Activated CD8-positive, alpha-beta memory T cell treated with anti-CD3 and anti-CD28 coated beads for 36 hours (primary cell): ENCODE results near the gene CFB. TPM values are rescaled to one million over a fixed set of nuclear protein-coding genes. Genes with fewer than 3 reads are reported as not detected.

Experiments used
- CTCF ChIA-PET: fragments of 350-600 bp; sonication (Branson Sonifier 250); formaldehyde crosslinking; loops from one replicate; lab custom pipeline; 2021; ENCODE audit warnings: antibody characterized with exemption; lab: Charles Lee
- POLR2A ChIA-PET: fragments of 350-600 bp; sonication (Branson Sonifier 250); formaldehyde crosslinking; loops from one replicate; lab custom pipeline; 2021; ENCODE audit warnings: antibody characterized with exemption; lab: Charles Lee
- total RNA-seq, 2 experiments: library from RNA; stranded (reverse); gene quantifications; one replicate each; pipeline ENCODE4 v1.2.3, GENCODE V29; 2021

Gene CFB
- total RNA-seq, 2 experiments from 2014 or later, result not detected

DNA sequence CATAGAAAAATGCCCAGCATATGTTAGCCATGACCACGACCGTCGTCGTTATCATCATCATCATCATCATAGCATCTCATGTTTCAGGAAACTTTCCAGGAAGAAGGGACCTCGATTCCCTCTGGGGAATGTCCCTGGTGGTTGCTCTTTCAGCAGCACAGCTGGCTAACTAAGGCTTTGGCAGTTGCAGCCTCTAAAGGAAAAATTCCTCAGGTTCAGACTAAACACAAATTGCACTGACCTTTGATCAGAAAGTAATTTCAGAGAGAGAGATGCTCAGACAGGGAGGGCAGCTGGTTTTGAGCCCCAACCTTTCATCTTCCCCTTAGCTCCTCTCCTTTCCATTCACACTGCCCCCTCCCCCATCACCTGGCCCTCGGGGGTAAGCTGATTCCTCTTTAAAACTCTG is 5.6 kb upstream of the CFB start:
- POLR2A ChIA-PET, result no interaction called here
- CTCF ChIA-PET, result interaction anchor here (0.8 to 1.6 kb wide), 2 partner anchors 12 to 34 kb away, joined by 3 to 5 read pairs; no protein-coding TSS in a partner anchor

GRCh38 chr6:31943742-31944141 is 2.2 kb upstream of the CFB start:
- ChIA-PET CTCF (no interaction called here), POLR2A (no interaction called here)

DNA sequence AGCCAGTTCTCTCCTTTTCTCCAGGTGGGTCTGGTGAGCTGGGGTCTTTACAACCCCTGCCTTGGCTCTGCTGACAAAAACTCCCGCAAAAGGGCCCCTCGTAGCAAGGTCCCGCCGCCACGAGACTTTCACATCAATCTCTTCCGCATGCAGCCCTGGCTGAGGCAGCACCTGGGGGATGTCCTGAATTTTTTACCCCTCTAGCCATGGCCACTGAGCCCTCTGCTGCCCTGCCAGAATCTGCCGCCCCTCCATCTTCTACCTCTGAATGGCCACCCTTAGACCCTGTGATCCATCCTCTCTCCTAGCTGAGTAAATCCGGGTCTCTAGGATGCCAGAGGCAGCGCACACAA is 765 bp upstream of the CFB start:
- CTCF ChIA-PET, result interaction anchor here (0.6 to 1.0 kb wide), 2 partner anchors 14 to 16 kb away, joined by 3 to 4 read pairs; partner anchors contain the start of genes NELFE and SKIC2
- POLR2A ChIA-PET, result interaction anchor here (0.5 kb wide), 1 partner anchor 210 kb away, joined by 3 read pairs; no protein-coding TSS in a partner anchor

GRCh38 chr6:31946370-31946885 is 533 bp downstream of the CFB start:
- CTCF ChIA-PET, result no interaction called here
- POLR2A ChIA-PET, result no interaction called here

DNA sequence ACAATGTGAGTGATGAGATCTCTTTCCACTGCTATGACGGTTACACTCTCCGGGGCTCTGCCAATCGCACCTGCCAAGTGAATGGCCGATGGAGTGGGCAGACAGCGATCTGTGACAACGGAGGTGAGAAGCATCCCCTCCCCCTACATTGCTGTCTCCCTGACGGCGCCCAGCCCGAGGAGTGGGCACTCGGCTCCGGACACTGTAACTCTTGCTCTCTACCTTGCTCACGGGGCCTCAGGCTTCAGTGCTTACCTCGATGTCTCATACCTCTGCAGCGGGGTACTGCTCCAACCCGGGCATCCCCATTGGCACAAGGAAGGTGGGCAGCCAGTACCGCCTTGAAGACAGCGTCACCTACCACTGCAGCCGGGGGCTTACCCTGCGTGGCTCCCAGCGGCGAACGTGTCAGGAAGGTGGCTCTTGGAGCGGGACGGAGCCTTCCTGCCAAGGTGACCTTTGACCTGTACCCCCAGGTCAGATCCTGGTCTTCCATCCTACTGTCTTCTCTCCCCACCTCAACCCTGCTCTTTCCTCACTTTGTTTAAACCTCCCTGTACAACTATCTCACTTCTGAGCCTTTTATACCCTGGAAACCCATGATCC is 1.3 kb downstream of the CFB start:
- CTCF ChIA-PET, result no interaction called here
- POLR2A ChIA-PET, result no interaction called here

GRCh38 chr6:31947864-31948263 is 2.0 kb downstream of the CFB start:
- CTCF ChIA-PET, result no interaction called here
- POLR2A ChIA-PET, result no interaction called here

DNA sequence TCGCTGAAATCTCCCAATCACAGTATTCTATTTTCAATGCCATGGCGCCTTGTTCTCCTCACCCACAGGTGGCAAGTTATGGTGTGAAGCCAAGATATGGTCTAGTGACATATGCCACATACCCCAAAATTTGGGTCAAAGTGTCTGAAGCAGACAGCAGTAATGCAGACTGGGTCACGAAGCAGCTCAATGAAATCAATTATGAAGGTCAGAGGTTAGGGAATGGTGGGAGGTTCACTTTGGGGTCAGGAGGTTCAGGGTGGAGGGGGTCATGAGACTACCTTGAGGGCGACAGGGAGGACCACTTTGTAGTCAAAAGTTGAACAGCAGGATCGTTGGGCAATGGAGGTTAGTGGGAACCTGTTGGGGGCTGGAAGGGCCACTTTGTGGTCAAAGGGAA is 2.4 kb downstream of the CFB start:
- POLR2A ChIA-PET, result no interaction called here
- CTCF ChIA-PET, result no interaction called here

- ChIA-PET POLR2A (interaction anchor here (0.5 kb wide), 2 partner anchors 310 to 913 kb away, joined by 3 to 4 read pairs; no protein-coding TSS in a partner anchor), CTCF (no interaction called here)
Measured at GRCh38 chr6:31948753-31949413, 3.0 kb downstream of the CFB start.

DNA sequence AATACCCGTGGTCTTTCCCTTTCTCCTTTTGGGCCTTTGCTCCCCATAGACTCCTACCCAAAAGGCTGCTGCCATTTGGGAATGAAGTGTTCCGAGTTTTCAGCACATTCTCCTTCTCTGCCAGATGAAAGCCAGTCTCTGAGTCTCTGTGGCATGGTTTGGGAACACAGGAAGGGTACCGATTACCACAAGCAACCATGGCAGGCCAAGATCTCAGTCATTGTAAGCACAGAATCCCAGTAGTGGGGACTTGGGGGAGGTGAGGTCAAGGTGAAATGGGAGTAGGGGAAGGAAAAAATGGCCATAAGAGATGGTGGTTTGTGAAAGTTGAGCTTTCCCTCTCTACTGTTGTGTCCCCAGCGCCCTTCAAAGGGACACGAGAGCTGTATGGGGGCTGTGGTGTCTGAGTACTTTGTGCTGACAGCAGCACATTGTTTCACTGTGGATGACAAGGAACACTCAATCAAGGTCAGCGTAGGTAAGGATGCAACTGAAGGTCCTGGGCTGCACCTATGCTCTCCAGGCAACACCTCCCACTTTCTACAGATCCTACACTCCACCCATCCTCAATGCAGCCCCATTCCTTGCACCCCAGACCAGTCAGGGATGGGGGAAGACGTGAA is 4.1 kb downstream of the CFB start:
- CTCF ChIA-PET, result interaction anchor here (2.8 kb wide), 1 partner anchor 23 kb away, joined by 12 read pairs; the partner anchor contains the start of gene DXO
- POLR2A ChIA-PET, result no interaction called here

GRCh38 chr6:31952140-31952805 is 6.4 kb downstream of the CFB start:
- ChIA-PET POLR2A (interaction anchor here (0.7 to 1.5 kb wide), 2 partner anchors 20 to 212 kb away, joined by 3 to 5 read pairs; partner anchors contain the start of gene DXO), CTCF (interaction anchor here (1.1 to 2.8 kb wide), 7 partner anchors 9 to 58 kb away, joined by 3 to 12 read pairs (median 3); partner anchors contain the start of gene DXO)

DNA sequence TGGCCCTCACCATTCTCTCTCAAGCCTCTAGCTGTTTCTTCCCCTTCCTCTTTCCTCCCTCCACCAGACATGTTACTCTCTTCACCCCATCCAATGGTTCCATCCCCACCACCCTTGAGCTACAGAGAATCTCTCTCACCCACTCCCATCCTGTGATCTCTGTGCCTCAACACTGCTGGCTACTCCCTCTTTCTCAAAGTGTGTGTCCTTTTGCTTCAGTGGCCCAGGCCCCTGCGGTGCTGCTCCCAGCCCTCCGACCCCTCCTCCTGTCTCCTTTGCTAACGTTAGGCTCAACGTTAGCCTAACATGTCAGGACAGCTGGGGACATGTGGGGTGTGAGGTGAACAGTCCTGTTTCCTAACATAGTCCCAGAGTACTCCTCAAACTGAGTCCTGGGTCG is 7.0 kb downstream of the CFB start:
- ChIA-PET CTCF (interaction anchor here (1.1 to 2.8 kb wide), 6 partner anchors 13 to 58 kb away, joined by 3 to 12 read pairs (median 4); partner anchors contain the start of gene DXO), POLR2A (interaction anchor here (1.5 kb wide), 1 partner anchor 19 kb away, joined by 5 read pairs; the partner anchor contains the start of gene DXO)

GRCh38 chr6:31954511-31954910 is 8.6 kb downstream of the CFB start:
- CTCF ChIA-PET, result interaction anchor here (0.6 kb wide), 1 partner anchor 430 kb away, joined by 3 read pairs; no protein-coding TSS in a partner anchor
- POLR2A ChIA-PET, result no interaction called here

DNA sequence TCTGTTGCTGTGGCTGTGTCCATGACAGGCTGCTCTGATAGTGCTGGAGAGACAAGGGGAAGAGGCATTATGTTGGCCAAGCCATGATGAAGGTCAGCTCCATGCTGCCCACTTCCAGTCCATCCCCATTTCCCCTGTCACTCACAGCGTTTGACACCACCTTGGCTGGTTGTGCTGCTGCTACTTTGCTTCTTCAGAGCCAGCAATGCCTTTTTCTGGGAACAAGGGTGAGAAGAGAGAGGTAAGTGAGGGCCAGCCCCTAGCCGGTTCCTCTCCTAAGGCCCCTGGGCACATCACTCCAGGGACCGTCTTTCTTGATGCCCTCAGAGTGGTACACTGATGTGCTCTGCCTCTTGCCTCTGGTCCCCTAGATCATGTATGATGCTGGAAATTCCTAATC is 10.9 kb downstream of the CFB start:
- CTCF ChIA-PET, result interaction anchor here (3.6 kb wide), 1 partner anchor 14 kb away, joined by 31 read pairs; the partner anchor contains the start of gene DXO
- POLR2A ChIA-PET, result no interaction called here

- CTCF ChIA-PET, result interaction anchor here (1.2 to 3.6 kb wide), 3 partner anchors 13 to 60 kb away, joined by 3 to 31 read pairs (median 4); partner anchors contain the start of genes CFB and DXO
- POLR2A ChIA-PET, result interaction anchor here (0.6 to 3.3 kb wide), 3 partner anchors 13 to 587 kb away, joined by 3 to 41 read pairs (median 3); partner anchors contain the start of genes DXO and EHMT2
Measured at GRCh38 chr6:31958412-31958740, 12.5 kb downstream of the CFB start.

- ChIA-PET CTCF (interaction anchor here (1.2 to 3.6 kb wide), 4 partner anchors 8 to 60 kb away, joined by 3 to 31 read pairs (median 4); partner anchors contain the start of genes CFB and DXO), POLR2A (interaction anchor here (0.7 to 3.3 kb wide), 4 partner anchors 8 to 62 kb away, joined by 3 to 41 read pairs (median 4); partner anchors contain the start of genes DXO and EHMT2)
Measured at GRCh38 chr6:31958741-31959739, 13.1 kb downstream of the CFB start, which contains the start of the genes NELFE and SKIC2. TSS of gene NELFE (minus strand) at chr6:31958971. CDS start at chr6:31958446, 525 bp downstream. TSS of gene SKIC2 (plus strand) at chr6:31959175. CDS start at chr6:31959193, 18 bp downstream.

DNA sequence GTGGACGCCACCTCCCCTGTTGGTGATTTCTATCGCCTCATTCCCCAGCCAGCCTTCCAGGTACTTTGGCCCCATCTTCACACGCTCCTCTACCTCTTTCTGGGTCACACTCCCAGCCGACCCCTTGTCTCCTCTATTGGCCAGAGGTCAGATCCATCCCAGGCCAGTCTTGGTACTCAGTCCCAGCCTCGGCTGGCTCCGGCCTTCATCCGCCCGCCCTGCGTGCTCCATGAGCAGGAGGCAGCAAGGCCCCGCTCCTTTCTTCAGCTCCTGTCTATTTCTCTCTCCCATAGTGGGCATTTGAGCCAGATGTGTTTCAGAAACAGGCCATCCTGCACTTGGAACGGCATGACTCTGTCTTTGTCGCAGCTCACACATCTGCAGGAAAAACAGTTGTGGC is 15.7 kb downstream of the CFB start:
- ChIA-PET CTCF (interaction anchor here (1.2 kb wide), 1 partner anchor 10 kb away, joined by 3 read pairs; no protein-coding TSS in a partner anchor), POLR2A (no interaction called here)

DNA sequence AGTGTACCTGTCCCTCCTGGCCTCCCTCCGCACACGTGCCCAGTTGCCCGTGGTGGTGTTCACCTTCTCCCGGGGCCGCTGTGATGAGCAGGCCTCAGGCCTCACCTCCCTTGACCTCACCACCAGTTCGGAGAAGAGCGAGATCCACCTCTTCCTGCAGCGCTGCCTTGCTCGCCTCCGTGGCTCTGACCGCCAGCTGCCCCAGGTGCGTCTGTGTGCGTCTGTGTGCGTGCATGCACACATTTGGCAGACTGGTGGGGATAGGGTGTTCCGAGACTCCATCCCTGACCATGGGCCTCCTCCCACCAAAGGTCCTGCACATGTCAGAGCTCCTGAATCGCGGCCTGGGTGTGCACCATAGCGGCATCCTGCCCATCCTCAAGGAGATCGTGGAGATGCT is 18.0 kb downstream of the CFB start:
- ChIA-PET CTCF (no interaction called here), POLR2A (interaction anchor here (0.6 kb wide), 1 partner anchor 115 kb away, joined by 3 read pairs; no protein-coding TSS in a partner anchor)
